Gastroesophageal sphincter (tissue), 4 donors: ENCODE results near the gene TUBA1A. TPM values are rescaled to one million over a fixed set of nuclear protein-coding genes. Genes with fewer than 3 reads are reported as not detected.

ENCODE experiments used
- ATAC-seq: fragments of 150-250 bp; one replicate; pipeline ENCODE4 v1.9.1; 2016; ENCODE audit warnings: mild to moderate bottlenecking, moderate library complexity
- H3K27ac ChIP-seq, 4 donors: fragments of 200-600 bp; sonication (generic) in 3 of 4; 1 replicate in 3 of 4; 2 replicates in 1 of 4; pipeline ENCODE4 v1.5.1; 2016 to 2019
- H3K27me3 ChIP-seq: fragments of 200-600 bp; sonication (generic); one replicate; pipeline ENCODE4 v1.5.1; 2019
- H3K36me3 ChIP-seq, 2 donors: fragments of 200-600 bp; sonication (generic); one replicate each; pipeline ENCODE4 v1.5.1; 2019; ENCODE audit warnings: control low read depth in 1 of 2
- H3K4me1 ChIP-seq, 3 donors: fragments of 200-600 bp; sonication (generic); 1 replicate in 2 of 3; 2 replicates in 1 of 3; pipeline ENCODE4 v1.5.1; 2016 to 2019; ENCODE audit warnings: control low read depth in 2 of 3
- H3K4me3 ChIP-seq, 2 donors: fragments of 200-600 bp; sonication (generic); one replicate each; pipeline ENCODE4 v1.5.1; 2019; ENCODE audit warnings: mild to moderate bottlenecking in 1 of 2, moderate library complexity in 1 of 2
- H3K9me3 ChIP-seq, 3 donors: fragments of 200-600 bp; sonication (generic); one replicate each; pipeline ENCODE4 v1.5.1; 2017 to 2019; ENCODE audit warnings: control low read depth in 2 of 3
- EP300 ChIP-seq: sonication (generic); formaldehyde crosslinking; IDR thresholded peaks from one replicate; pipeline ENCODE4 v1.6.1; 2017; ENCODE audit warnings: antibody characterized with exemption, mild to moderate bottlenecking
- POLR2A ChIP-seq, 2 donors: fragments of 450-650 bp; IDR thresholded peaks; one replicate each; pipeline ENCODE4 v1.6.1; 2017; ENCODE audit warnings: antibody characterized with exemption in 2 of 2, mild to moderate bottlenecking in 2 of 2, moderate library complexity in 1 of 2
- POLR2AphosphoS5 ChIP-seq: sonication (generic); formaldehyde crosslinking; IDR thresholded peaks from one replicate; pipeline ENCODE4 v1.6.1; 2017; ENCODE audit warnings: antibody characterized with exemption
- WGBS, 2 donors: methylation state at CpG; one replicate each; pipeline ENCODE4 v1.1.5; 2018; ENCODE audit warnings: low coverage in 1 of 2; 5-methylcytosine and 5-hydroxymethylcytosine counted together
- total RNA-seq, 4 donors: library from RNA; depleted of rRNA; stranded (reverse); fragments of >200 nt; gene quantifications; one replicate each; pipeline ENCODE4 v1.1.0, GENCODE V29; 2016
- TF ChIP-seq, protein P1 (sequence below), 4 experiments: fragments of 200-600 bp in 2 of 4; fragments of 450-650 bp in 2 of 4; sonication (generic) in 1 of 4; IDR thresholded peaks; one replicate each; pipeline ENCODE4 v1.5.1; 2017 to 2019; ENCODE audit warnings: antibody characterized with exemption in 4 of 4, mild to moderate bottlenecking in 2 of 4, moderate library complexity in 2 of 4

Gene TUBA1A
- total RNA-seq, 4 donors from 2014 or later, result 514 to 1,167 (median 639) TPM

DNA sequence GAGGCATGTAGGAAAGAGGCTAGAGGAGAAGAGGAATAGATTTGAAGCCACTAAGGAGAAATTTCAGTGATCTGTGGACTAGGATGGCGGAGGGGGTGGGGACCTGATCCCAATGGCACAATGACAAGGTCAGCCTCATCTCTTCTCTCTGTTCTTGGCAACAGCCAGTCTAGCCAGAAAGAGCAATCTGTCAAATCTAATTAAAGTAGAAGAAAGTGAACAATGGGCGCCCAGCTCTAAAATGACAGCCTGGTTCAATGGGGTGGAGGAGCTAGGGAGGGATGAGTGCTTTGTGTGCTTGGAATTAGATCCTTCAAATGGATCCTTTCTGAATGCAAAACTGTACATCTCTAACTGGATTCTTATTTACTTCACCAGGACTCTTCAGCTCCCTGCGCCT is 38.8 kb upstream of the TUBA1A start:
- no peak for TF ChIP-seq POLR2AphosphoS5
- no peak for TF ChIP-seq POLR2A (IDR thresholded peaks at IDR 0.05)
- no peak for TF ChIP-seq EP300
- TF ChIP-seq, protein P1, sequence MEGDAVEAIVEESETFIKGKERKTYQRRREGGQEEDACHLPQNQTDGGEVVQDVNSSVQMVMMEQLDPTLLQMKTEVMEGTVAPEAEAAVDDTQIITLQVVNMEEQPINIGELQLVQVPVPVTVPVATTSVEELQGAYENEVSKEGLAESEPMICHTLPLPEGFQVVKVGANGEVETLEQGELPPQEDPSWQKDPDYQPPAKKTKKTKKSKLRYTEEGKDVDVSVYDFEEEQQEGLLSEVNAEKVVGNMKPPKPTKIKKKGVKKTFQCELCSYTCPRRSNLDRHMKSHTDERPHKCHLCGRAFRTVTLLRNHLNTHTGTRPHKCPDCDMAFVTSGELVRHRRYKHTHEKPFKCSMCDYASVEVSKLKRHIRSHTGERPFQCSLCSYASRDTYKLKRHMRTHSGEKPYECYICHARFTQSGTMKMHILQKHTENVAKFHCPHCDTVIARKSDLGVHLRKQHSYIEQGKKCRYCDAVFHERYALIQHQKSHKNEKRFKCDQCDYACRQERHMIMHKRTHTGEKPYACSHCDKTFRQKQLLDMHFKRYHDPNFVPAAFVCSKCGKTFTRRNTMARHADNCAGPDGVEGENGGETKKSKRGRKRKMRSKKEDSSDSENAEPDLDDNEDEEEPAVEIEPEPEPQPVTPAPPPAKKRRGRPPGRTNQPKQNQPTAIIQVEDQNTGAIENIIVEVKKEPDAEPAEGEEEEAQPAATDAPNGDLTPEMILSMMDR (IDR thresholded peaks at IDR 0.05), result no peak
- 82 to 100% methylated on average over 1 to 3 of the region's 3 CpGs for WGBS, 2 donors
- H3K4me1 ChIP-seq, result peaks cover 0 to 27% (median 10%) of the 10 kb centered on the region in 3 donors
- H3K9me3 ChIP-seq, result no peaks in the 10 kb centered on the region
- ATAC-seq, result no peak
- no peaks in the 10 kb centered on the region for H3K36me3 ChIP-seq
- no peaks in the 10 kb centered on the region for H3K27me3 ChIP-seq
- H3K4me3 ChIP-seq, result no peak overlapping the region
- no peak overlapping the region for H3K27ac ChIP-seq

DNA sequence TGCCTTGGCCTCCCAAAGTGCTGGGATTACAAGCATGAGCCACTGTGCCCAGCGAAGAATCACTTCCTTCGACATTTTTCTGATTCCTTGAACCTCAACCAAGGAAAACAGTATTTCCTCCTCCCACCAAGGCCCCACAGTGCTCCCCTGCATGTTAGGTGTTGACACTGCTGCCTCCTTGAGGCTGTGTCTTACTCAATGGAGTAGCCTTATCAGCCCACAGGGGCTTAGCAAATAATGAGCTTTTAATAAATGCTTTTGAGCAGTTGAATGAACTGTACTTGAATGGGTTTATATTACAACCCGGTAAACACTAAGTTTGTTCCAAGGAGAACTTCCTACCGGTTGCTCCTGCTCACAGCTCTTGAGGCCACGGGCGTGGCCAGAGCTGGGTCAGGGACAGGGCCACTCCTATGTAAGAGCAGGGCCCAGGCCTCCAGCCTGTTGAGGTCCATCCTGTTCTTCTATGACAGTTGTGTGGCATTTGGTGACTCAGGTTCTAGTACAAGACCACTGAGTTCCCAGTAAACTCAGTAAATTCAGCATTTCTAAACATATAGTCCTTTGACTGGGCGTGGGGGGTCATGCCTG is 36.8 kb upstream of the TUBA1A start:
- no peaks in the 10 kb centered on the region for H3K9me3 ChIP-seq
- no peak overlapping the region for H3K4me3 ChIP-seq
- H3K27ac ChIP-seq, result no peak overlapping the region
- H3K36me3 ChIP-seq, result no peaks in the 10 kb centered on the region
- H3K4me1 ChIP-seq, result peaks cover 0 to 22% (median 3%) of the 10 kb centered on the region in 3 donors
- no peak for ATAC-seq
- TF ChIP-seq EP300 (no peak), POLR2A (IDR thresholded peaks at IDR 0.05) (no peak), POLR2AphosphoS5 (no peak)
- TF ChIP-seq, protein P1 (IDR thresholded peaks at IDR 0.05), result no peak
- no peaks in the 10 kb centered on the region for H3K27me3 ChIP-seq
- 31 to 37% methylated on average over 2 to 3 of the region's 7 CpGs for WGBS, 2 donors

DNA sequence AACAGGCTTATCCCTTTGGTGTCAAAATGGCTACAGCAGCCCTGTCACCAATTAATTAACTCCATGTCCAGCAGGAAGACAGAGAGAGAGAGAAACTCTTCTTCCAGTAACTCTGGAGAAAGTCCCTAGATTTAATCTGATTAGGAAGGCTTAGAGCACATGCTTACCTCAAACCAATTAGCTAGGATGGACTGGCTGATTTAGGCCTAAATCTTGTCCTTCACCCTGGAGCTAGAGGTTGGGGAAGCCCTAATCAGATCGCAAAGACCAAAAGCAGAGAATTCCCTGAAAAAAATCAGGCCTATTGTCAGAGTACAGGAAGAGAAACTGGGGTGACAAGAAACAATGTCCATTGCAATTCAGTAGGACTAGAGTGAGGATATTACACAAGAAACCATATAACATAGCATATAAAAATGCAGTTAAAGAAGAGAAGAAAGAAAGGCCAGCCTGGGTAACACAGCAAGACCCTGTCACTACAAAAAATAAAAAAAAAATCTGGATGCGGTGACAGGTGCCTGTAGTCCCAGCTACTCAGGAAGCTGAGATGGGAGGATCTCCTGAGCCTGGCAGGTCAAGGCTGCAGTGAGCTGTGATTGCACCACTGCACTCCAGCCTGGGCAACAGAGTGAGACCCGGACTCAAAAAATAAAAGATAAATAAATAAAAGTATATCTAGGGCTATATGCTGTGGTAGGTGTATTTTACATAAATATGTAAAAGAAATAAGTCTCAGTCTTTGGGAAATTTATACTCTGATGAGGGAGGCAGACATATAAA is 34.9 kb upstream of the TUBA1A start:
- Histone ChIP-seq H3K4me1 (peaks cover 0 to 22% (median 3%) of the 10 kb centered on the region in 3 donors), H3K27ac (peak overlapping the region in 3 of 4 donors; percentile 33 to 82 (median 76)), H3K4me3 (no peak overlapping the region), H3K27me3 (no peaks in the 10 kb centered on the region), H3K36me3 (no peaks in the 10 kb centered on the region), H3K9me3 (no peaks in the 10 kb centered on the region)
- no peak for ATAC-seq
- WGBS, 2 donors, result 72 to 90% methylated on average over 3 of the region's 3 CpGs
- TF ChIP-seq, protein P1 (IDR thresholded peaks at IDR 0.05), result no peak

DNA sequence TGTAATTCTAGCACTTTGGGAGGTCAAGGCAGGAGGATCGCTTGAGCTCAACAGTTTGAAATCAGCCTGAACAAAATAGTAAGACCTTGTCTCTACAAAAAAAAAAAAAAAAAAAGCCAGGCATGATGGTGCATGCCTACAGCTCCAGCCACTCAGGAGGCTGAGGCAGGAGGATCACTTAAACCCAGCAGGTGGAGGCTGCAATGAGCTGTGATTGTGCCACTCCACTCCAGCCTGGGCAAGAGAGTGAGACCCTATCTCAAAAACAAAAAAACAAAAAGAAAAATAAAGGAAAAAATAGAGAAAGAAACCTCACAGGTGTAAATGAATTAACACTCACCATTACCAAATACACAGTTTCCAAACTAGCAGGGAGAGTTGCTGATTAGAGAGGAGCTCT is 34.2 kb upstream of the TUBA1A start:
- Histone ChIP-seq H3K36me3 (no peaks in the 10 kb centered on the region), H3K27ac (peak overlapping the region; percentile 68 to 83 (median 79)), H3K4me1 (peaks cover 0 to 22% (median 3%) of the 10 kb centered on the region in 3 donors), H3K9me3 (no peaks in the 10 kb centered on the region), H3K27me3 (no peaks in the 10 kb centered on the region), H3K4me3 (no peak overlapping the region)
- ATAC-seq, result no peak
- TF ChIP-seq POLR2AphosphoS5 (no peak), POLR2A (IDR thresholded peaks at IDR 0.05) (no peak), EP300 (no peak)
- TF ChIP-seq, protein P1 (IDR thresholded peaks at IDR 0.05), result no peak
- WGBS, 2 donors, result 100% methylated on average over 1 of the region's 1 CpG; no CpG with 5 or more reads in 1 of the 2 donors

DNA sequence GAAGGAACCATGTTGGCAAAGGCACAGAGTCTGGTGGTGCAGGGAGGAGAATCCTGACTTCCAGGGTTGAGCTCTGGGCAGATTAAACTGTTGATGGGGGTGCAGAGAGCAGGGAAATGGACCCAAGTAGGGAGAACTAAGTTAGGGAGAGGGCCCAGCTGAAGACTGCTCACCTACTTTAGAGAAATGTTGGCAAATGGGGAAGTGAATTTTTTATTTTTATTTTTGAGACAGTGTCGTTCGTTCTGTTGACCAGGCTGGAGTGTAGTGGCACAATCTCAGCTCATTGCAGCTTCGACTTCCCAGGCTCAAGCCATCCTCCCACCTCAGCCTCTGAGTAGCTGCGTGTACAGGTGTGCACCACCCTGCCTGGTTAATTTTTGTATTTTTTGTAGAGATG is 32.1 kb upstream of the TUBA1A start:
- no peak overlapping the region for H3K4me3 ChIP-seq
- H3K27ac ChIP-seq, result no peak overlapping the region
- peaks cover 0 to 23% (median 3%) of the 10 kb centered on the region in 3 donors for H3K4me1 ChIP-seq
- TF ChIP-seq POLR2A (IDR thresholded peaks at IDR 0.05) (no peak), EP300 (no peak), POLR2AphosphoS5 (no peak)
- TF ChIP-seq, protein P1 (IDR thresholded peaks at IDR 0.05), result no peak
- WGBS, 2 donors, result 71 to 83% methylated on average over 1 to 3 of the region's 4 CpGs
- ATAC-seq, result no peak
- H3K9me3 ChIP-seq, result no peaks in the 10 kb centered on the region
- no peaks in the 10 kb centered on the region for H3K36me3 ChIP-seq
- no peaks in the 10 kb centered on the region for H3K27me3 ChIP-seq
